ENCODE data around the gene COX10.
"Not testable (repeated sequence)": the region's sequence is repeated elsewhere in the genome, so short reads cannot be mapped to it uniquely, and the experiment has no call there.

COX10 gene

GRCh38 chr17:14123619-14124278, 54.4 kb downstream of the COX10 start:
- DNase-seq (ENCODE audit: low spot score): no peak

- DNase-seq (ENCODE audit: low spot score): no peak
These were observed 55.5 kb downstream of the COX10 start for GRCh38 chr17:14124854-14125253.

- DNase-seq (ENCODE audit: low spot score): no peak
These were observed 56.3 kb downstream of the COX10 start for GRCh38 chr17:14125518-14126137.

GRCh38 chr17:14133104-14133503, 63.8 kb downstream of the COX10 start:
- DNase-seq (ENCODE audit: low spot score): no peak

GRCh38 chr17:14134456-14134855, 65.2 kb downstream of the COX10 start:
- no peak for DNase-seq (ENCODE audit: low spot score)

GRCh38 chr17:14135906-14136590, 66.7 kb downstream of the COX10 start:
- no peak for DNase-seq (ENCODE audit: low spot score)

- DNase-seq (ENCODE audit: low spot score): no peak
These were observed 69.3 kb downstream of the COX10 start for GRCh38 chr17:14138649-14139048.

GRCh38 chr17:14143688-14144087, 74.4 kb downstream of the COX10 start:
- no peak for DNase-seq (ENCODE audit: low spot score)

- DNase-seq (ENCODE audit: low spot score): no peak
These were observed 75.2 kb downstream of the COX10 start for GRCh38 chr17:14144508-14144907.

GRCh38 chr17:14149751-14150150, 80.4 kb downstream of the COX10 start:
- DNase-seq (ENCODE audit: low spot score): no peak

GRCh38 chr17:14150619-14151018, 81.3 kb downstream of the COX10 start:
- DNase-seq (ENCODE audit: low spot score): no peak

GRCh38 chr17:14152721-14153120, 83.4 kb downstream of the COX10 start:
- no peak for DNase-seq (ENCODE audit: low spot score)

- DNase-seq (ENCODE audit: low spot score): no peak
These were observed 84.1 kb downstream of the COX10 start for GRCh38 chr17:14153374-14153773.

GRCh38 chr17:14156689-14157088, 87.4 kb downstream of the COX10 start:
- no peak for DNase-seq (ENCODE audit: low spot score)

GRCh38 chr17:14157822-14158221, 88.5 kb downstream of the COX10 start:
- no peak for DNase-seq (ENCODE audit: low spot score)

- no peak for DNase-seq (ENCODE audit: low spot score)
These were observed 89.4 kb downstream of the COX10 start for GRCh38 chr17:14158707-14159106.

- no peak for DNase-seq (ENCODE audit: low spot score)
These were observed 92.1 kb downstream of the COX10 start for GRCh38 chr17:14161419-14161818.

GRCh38 chr17:14165616-14166015, 96.3 kb downstream of the COX10 start:
- DNase-seq (ENCODE audit: low spot score): no peak

GRCh38 chr17:14167831-14168230, 98.5 kb downstream of the COX10 start:
- DNase-seq (ENCODE audit: low spot score): not testable (repeated sequence)

GRCh38 chr17:14168582-14168981, 99.3 kb downstream of the COX10 start:
- no peak for DNase-seq (ENCODE audit: low spot score)

GRCh38 chr17:14169287-14169686, 100.0 kb downstream of the COX10 start:
- no peak for DNase-seq (ENCODE audit: low spot score)

- DNase-seq (ENCODE audit: low spot score): no peak
These were observed 100.6 kb downstream of the COX10 start for GRCh38 chr17:14169901-14170300.

GRCh38 chr17:14176989-14177388, 107.7 kb downstream of the COX10 start:
- not testable (repeated sequence) for DNase-seq (ENCODE audit: low spot score)
